Fibroblast of peridontal ligament (primary cell): Measurements from ENCODE around the gene SYTL3.

Experiments
- DNase-seq: peaks from one replicate; pipeline ENCODE4 v3.0.0-alpha.2; 2010; ENCODE audit errors: extremely low read depth

The SYTL3 gene

DNA sequence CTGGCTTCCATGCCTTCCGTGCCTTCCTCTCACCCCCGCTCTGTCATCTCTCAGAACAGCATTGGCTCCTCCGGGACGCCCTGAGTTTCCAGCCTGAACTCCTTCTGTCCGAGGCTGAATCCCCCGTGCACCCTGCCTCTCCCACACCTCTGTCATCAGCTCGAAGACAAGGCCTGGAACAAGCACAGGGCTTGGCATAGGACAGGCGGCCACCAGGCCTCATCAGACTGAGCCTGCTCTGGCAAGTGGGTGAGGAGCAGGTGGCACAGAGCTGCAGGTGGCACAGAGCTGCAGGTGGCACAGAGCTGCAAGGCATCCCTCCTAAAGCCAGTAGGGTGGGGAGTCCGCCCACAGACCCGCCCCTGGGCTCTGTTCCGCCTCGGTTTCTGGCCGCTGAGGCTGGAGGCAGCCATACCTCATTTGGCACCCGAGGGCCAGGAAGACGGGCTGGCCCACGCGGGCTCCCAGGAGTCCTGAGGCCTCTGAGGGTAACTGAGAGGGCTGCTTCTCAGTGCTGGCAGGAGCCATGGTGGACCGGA lies 109.2 kb downstream of the SYTL3 start:
- DNase-seq: no peak

DNA sequence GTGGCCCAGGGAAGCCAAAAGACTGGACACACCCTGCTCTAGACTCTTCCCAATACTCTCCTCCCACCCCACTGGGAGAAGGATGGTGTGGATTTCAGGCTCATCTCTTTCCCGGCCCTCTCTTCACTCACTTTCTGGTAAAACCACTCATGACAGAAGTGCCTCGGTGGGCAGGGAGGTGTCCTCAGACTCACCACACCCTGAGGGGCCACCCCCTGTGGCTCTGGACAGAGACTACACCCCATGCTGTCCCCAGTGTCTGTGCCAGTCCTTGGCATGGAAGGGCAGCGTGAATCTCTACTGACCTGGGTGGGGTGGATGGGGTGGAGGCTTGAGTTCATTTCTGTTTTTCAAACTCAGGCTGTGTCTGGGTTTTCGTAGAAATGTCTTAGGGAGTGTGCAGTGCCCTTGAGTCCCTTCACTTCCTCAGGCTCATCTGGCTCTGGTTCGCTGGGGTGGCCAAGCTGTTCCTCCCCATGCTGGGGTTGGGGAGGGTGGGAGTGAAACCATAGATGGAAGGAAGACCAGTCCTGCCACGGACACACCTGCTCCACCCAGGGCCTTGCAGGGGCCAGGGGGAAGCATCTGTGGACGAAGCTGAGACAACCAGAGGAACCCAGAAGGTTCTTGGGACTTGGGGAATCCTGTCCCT lies 110.2 kb downstream of the SYTL3 start:
- no peak for DNase-seq

DNA sequence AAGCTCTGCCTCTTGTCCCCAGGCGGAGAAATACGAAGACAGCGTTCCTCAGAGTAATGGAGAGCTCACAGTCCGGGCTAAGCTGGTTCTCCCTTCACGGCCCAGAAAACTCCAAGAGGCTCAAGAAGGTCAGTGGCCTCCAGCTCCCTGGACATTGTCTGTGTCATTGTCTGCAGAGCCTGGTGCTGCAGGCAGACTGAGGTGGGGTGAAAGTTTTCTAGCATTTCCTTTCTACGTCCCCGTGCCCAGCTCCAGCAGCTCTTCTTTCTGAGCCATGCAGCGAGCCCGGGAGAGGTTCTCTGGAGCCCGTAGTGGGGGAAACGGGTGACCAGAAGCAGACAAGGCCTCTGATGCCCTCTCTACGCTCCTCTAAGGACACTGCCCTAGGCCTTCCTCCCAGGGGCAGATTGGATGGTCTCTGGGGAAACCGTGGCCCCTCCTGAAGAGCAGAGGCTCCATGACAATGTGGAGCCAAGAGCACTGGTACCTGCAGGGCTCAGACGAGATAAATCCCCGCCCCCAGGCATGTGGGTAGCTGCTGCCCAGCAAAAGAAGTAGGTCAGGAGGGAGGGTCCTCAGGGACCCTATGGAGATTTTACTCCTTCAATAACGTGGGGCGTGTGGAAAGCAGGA lies 110.9 kb downstream of the SYTL3 start:
- DNase-seq: no peak

DNA sequence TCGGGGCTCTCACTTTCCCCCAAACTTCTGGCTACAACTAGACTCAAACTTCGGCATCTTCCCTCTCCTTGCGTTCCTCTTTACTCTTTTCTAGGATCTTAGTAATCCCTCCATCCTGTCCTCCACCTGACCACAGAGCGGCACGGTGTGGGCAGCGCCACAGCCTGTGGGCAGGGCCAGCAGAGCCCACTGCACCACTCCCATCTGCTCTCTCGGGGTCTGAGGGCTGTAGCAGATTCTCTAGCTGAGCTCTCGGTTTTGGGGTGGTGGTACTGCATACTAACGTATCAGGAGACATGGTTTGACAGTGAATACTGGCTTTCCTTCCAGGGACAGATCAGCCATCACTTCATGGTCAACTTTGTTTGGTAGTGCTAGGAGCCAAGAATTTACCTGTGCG lies 111.9 kb downstream of the SYTL3 start:
- DNase-seq: no peak

DNA sequence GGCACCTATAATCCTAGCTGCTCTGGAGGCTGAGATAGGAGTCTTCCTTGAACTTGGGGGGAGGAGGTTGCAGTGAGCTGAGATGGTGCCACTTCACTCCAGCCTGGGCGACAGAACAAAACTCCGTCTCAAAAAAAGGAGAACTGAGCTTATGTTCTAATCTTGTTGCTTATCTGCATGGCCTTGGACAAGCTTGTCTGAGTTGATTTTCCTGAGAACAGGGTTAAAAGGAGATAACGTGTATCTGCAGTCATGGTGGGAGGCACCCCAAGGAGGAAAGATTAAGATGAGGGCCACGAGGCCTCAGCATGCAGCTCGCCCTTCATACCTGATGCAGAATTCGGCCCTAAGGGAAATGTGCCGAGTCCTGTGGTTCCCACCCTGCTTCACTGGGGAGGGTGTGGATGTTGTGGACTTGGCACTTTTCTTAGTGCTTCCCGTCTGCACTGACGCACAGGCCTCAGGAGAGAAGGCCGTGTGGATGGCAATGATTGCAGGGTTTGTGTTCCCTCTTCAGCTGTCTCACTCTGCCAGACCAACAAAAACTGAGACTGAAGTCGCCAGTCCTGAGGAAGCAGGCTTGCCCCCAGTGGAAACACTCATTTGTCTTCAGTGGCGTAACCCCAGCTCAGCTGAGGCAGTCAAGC lies 113.1 kb downstream of the SYTL3 start:
- peak; percentile 18 for DNase-seq

DNA sequence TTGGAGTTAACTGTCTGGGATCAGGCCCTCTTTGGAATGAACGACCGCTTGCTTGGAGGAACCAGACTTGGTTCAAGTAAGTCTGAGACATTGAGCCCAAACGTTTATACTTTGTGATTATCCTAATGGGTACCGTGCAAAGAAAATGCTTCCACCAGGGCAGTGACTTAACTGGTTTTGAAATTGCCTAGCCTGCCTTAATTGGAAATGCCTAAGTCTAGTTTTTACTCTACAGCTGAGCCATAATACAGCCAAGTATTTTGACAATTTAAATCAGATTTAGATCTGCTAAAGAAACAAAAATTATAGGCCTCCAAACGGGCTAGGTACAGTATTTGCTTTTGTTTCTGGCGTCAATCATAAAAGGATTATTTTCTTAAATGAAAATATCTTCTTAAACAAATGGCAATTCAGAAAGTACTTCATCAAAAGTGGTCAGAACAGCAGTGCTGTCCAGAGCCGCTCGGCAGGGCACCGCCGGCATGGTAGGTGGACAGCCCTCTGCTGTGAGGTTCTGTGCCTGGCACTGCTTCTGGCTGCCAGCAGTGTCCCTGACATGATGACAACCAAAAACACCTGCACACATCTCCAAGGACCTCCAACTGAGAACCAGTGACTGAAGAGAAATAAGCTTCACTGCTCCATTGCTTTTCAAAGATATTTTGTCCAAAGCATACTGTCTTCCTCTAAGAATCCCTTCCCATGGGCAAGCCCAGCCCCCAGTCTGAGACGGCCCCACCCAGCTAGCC lies 113.8 kb downstream of the SYTL3 start:
- peak; percentile 24 for DNase-seq

DNA sequence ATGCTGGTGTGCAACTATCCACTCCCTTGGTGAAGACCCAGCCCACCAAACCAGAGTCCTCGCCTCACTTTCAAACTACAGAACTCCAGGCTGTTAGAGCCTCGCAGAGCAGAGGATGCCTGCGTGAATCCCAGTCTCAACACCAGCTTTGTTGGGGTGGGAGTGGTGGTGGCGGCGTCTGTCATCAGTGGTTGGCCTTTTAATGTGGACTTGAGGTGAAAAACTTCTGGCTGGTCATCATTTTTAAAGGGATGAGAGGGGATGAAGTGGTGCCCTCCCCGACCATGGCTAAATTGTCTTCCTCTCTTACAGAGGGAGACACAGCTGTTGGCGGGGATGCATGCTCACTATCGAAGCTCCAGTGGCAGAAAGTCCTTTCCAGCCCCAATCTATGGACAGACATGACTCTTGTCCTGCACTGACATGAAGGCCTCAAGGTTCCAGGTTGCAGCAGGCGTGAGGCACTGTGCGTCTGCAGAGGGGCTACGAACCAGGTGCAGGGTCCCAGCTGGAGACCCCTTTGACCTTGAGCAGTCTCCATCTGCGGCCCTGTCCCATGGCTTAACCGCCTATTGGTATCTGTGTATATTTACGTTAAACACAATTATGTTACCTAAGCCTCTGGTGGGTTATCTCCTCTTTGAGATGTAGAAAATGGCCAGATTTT lies 114.5 kb downstream of the SYTL3 start:
- no peak for DNase-seq

DNA sequence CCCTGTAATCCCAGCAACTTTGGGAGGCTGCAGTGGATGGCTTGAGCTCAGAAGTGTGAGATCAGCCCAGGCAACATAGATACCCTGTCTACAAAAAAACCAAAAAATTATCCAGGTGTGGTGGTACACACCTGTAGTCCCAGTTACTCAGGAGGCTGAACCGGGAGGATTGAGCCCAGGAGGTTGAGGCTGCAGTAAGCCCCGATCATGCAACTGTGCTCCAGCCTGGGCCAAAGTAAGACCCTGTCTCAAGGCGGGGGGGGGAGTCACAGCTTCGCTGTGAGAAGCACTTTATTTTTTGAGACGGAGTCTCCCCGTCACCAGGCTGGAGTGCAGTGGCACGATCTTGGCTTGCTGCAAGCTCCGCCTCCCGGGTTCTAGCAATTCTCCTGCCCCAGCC lies 115.1 kb downstream of the SYTL3 start:
- no peak for DNase-seq

DNA sequence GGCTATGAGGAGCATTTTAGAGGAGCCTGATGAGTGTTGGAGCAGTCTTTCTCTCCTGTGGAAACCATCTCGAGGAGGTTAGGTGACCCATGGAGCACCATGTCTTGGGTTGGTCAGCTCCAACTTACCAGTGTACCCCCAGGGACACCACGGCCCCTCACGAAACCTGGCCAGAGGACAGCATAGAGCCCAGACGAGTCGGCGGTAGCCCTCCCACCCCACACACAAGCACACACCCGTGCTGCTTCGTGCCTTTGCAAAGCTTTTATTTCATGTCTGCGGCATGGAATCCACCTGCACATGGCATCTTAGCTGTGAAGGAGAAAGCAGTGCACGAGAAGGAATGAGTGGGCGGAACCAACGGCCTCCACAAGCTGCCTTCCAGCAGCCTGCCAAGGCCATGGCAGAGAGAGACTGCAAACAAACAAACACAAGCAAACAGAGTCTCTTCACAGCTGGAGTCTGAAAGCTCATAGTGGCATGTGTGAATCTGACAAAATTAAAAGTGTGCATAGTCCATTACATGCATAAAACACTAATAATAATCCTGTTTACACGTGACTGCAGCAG lies 115.7 kb downstream of the SYTL3 start:
- no peak for DNase-seq

DNA sequence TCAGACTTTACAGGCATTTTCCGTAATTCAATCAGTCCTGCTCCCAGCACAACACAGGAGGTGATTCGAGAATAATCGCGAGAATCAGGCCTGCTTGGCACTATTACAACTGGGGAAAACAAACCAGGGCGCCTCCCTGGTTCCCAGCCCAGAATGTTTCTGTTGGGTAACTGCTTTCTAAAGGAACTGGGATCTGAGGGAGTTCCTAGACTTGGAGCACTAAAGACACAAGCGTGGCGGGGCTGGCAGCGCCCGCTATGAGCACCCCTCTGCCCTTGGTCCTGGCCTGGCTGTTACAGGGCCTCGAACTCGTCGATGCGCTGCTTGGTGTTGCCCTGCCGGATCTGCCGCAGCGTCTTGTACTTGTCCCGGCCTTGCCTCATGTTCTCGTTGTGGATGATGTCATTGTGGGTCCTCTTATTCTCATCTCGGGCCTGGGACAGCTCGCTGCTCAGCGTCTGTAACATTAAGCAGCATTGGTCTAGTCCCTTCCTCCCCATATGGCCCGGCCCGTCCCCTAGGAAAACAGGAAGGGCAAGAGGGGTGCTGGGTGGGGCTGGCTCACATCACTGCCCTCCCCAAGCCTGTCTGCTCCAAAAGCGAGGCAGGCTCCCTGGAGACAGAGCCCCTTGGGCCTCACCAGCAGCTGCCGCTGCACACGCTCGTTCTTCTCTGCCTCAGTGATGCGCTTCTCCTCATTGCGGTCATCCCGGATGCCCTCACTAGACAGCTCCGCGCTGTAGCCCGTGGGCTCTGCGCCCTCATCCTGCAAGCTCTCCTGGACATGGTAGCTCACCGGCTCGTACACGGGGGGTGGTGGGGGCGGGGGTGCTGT lies 117.0 kb downstream of the SYTL3 start:
- DNase-seq: no peak

DNA sequence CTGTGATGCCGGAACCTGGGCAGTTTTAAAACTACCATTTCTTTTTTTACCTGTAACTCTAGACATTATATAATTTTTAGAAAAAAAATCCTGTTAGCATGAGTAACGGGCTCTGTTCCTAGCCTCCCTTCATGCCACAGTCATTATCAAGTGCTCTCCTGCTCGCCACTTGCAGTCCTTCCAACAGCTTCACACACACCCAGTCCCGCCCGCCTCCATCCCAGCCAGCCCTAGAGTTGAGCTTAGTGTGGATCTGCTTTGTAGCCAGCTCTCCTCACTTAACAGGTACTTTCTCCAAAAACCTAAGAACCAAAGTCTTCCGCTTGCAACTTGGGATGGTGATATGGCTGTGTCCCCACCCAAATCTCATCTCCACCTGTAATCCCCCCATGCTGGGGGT lies 117.9 kb downstream of the SYTL3 start:
- DNase-seq: no peak

DNA sequence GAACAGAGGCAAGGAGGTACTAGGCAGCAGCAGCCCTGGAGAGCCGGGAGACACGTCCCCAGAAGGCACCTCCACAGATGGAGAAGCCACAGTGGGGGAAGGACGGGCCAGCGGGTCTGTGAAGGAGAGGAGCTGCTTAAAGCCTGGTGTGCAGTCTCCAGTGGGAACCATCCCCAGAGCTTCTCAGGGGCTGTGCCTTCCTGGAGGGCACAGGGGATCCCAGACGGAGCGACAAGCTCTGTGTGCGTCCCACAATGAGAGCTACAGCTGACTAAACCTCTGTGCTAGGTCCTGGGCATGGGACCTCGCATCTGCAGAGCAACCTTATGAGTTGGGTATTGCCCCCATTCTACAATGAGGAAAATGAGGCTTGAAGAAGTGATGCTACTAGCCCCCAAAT lies 118.6 kb downstream of the SYTL3 start:
- DNase-seq: no peak

DNA sequence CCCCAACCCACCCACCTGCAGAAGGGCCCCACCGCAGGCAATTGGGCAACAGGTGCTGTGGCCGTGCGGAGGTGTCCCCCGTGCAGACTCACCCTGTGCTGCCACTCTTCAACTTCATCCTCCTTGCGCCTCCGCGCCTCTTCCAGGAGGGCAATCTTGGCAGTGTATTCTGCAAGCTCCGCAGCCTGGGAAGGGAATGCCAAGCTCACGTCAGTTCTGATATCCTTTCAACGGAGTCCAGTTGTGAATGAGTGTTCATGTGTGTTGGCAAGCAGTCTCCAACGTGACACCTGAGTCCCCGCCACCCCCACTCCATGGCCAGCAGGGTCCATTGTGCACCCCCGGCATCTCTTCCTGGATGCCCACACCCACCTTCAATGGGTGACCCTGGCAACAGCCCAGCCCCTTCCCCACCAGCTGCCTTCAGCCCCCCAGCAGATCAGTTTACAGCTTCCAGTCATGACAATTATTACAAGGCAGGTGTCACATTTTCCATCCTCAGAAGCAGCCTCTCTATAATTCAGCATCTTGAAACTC lies 119.4 kb downstream of the SYTL3 start:
- DNase-seq: no peak

DNA sequence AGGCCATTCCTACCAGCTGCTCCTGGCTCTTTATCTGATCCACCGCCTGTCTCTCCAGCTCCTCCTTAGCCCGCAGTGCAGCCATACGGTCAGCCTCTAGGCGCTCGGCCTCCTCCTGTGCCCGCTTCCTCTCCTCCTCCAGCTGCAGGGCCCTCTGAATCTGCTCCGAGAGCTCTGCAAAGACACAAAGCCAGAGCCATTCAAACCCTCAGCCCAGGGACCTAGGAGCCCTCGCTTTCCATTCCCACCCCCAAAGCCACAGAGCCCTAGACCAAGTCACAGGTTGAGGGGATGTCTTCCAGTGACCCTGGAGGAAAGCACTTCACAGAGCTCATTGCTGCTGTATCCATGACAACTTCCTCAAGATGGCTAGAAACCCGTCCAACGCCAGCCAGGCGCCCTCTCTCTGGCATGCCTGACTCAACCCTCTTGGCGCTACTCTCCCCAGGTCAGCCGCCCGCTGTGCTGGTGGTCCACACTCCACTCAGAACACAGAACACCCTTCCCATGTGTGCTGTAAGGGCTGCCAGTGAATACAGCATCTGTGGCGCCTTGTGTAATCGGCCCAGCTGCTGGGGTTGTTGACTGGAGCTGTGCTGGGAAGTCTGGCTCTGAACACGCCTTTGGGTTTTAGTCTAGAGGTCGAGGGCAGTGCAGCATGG lies 120.0 kb downstream of the SYTL3 start:
- DNase-seq: no peak

DNA sequence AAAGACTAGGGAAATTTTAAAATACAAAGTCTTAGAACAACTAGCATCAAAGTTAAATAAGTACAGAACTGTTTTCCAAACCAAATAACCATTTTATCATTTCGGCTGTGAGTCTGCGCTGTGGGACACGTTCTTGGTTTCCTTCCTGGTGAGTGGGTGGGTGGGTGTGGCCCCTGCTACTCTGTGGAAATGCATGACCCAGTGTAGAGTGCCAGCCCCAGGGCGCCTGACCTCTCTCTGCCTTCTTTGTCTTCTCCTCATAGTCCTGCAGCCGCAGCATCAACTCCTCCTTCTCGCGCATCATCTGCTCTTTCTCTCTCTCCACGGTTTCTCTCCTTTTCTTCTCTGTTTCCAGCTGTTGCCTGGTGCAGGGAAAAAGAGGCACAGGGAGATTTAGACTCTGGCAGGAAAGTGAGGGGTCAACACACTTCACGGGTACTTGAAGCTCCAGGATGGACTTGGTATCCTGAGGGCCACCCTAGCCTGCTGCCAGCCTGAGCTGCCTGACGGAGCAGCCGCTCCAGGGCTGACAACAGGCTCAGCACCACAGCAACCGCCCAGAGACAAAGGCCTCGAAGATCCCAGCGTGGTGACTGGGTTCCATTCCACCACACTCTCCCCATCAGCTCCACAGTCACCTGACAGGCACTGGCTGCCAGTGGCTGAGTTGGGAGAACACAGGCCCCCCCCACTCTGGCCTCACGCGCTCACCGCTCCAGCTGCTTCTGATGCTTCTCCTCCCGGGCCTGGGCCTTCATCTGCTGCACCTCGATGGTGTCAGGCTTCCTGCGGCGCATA lies 120.9 kb downstream of the SYTL3 start:
- no peak for DNase-seq

DNA sequence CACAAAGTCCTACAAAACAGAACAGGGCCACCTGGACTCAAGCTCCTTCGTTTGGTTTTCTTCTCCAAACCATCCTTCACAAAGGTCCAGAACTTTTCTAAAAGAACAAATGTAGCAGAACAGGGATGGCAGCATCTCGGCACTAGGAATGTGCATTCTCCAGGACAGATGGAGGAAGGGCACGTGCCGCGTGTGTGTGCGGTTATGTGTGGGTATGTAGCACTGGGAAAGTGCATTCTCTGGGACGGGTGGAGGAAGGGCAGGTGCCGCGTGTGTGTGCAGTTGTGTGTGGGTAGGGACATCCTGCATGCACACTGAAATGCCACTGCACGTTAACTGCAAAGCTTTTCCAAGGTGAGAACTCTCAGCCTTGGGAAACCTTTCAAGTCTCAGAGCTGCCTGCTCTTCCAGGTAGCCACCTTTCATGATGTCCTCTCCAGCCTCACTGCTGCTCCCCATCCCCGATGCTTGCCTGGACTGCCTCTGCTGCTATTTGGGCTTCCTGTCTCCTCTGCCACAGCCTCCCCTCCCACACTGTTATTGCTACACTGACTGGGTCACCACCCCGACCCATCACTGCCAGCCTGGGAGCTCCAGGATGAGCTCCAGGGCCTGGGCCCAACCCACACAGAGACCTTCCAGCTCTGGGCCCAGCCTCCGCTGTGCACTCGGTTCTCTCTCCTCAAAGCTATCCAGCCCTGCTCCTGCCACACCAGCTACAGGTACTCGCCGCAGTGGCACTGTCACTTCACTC lies 121.7 kb downstream of the SYTL3 start:
- no peak for DNase-seq

DNA sequence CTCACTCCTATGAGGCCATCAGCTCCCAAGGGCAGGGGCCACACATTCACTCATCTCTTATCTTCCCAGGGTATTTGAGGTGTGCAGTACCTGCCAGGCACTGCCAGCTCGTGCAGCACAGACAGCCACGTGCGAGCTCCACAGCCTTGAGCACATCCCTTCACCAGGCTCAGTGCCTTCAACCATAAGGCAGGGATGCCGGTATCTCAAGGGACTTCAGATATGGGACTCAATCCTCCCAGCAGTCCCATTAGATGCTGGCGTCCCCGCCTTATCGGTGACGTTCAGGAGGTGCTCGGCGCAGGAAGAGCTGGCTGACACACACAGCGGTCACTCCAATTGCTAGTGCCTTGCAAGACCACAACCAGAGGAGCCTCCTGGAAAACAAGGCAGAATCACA lies 122.3 kb downstream of the SYTL3 start:
- no peak for DNase-seq

DNA sequence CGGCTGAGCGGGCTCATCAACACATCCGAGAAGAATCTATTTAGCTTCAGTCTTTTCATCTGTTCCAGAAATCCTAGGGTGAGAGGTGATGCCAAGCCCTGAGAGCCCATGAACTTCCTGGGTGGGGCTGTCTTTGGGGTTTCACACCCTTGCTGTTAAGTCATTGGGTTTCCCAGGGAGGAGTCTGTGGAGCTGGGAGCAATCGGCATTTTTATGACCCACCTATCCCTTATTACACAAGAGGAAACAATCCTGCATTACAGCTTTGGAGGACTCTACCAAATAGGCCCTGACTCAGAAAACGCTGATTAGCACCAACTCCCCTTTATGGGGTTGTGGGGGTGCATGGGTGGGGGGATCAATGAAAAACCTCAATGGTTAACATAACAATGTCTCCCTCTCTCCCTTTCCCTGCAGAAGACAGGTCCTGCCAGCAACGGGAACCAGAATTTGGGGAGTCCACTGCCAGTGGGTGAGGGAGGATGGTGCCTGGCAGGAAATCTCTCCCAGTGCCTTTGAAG lies 123.1 kb downstream of the SYTL3 start:
- DNase-seq: no peak
